Uterus (tissue), 2 donors: ENCODE measurements around the gene OCA2.

Experiments
- POLR2A ChIP-seq, 2 donors: fragments of 450-650 bp; IDR thresholded peaks; one replicate each; pipeline ENCODE4 v1.6.1; 2016; ENCODE audit warnings: antibody characterized with exemption in 2 of 2, mild to moderate bottlenecking in 1 of 2, moderate library complexity in 1 of 2
- TF ChIP-seq, protein P1 (sequence below), 4 experiments: fragments of 200-600 bp in 2 of 4; fragments of 450-650 bp in 2 of 4; sonication (generic) in 2 of 4; IDR thresholded peaks; one replicate each; pipeline ENCODE4 v1.5.1; 2016 to 2019; ENCODE audit warnings: antibody characterized with exemption in 4 of 4, mild to moderate bottlenecking in 2 of 4, moderate library complexity in 1 of 4

- no peak for TF ChIP-seq POLR2A (IDR thresholded peaks at IDR 0.05)
- TF ChIP-seq, protein P1, sequence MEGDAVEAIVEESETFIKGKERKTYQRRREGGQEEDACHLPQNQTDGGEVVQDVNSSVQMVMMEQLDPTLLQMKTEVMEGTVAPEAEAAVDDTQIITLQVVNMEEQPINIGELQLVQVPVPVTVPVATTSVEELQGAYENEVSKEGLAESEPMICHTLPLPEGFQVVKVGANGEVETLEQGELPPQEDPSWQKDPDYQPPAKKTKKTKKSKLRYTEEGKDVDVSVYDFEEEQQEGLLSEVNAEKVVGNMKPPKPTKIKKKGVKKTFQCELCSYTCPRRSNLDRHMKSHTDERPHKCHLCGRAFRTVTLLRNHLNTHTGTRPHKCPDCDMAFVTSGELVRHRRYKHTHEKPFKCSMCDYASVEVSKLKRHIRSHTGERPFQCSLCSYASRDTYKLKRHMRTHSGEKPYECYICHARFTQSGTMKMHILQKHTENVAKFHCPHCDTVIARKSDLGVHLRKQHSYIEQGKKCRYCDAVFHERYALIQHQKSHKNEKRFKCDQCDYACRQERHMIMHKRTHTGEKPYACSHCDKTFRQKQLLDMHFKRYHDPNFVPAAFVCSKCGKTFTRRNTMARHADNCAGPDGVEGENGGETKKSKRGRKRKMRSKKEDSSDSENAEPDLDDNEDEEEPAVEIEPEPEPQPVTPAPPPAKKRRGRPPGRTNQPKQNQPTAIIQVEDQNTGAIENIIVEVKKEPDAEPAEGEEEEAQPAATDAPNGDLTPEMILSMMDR (IDR thresholded peaks at IDR 0.05), result no peak
These were observed 186.8 kb downstream of the OCA2 start for GRCh38 chr15:27912283-27912682.
